A549 (cell line): ENCODE data around the gene NDUFAF5. TPM values are rescaled to one million over a fixed set of nuclear protein-coding genes. Genes with fewer than 3 reads are reported as not detected.

ENCODE experiments used
- ATAC-seq, 2 experiments: fragments of 200-7000 bp in 1 of 2; fragments of >200 bp in 1 of 2; cut with Nextera tagmentation in 1 of 2; cut with Tn5 transposase in 1 of 2; 3 replicates each; pipeline versions ENCODE4 v1.8.0 to v1.9.1; 2018 to 2020; ENCODE audit warnings: mild to moderate bottlenecking in 1 of 2, moderate library complexity in 1 of 2
- CTCF ChIA-PET: fragments of 300-600 bp; sonication (Branson Sonifier 250); formaldehyde crosslinking; extraction: SDS; loops from one replicate; lab custom pipeline; 2021; ENCODE audit warnings: antibody characterized with exemption, inconsistent platforms; lab: Yijun Ruan, JAX
- POLR2A ChIA-PET: fragments of 350-600 bp; formaldehyde crosslinking; extraction: SDS; loops from one replicate; lab custom pipeline; 2021; ENCODE audit warnings: antibody characterized with exemption, inconsistent platforms; lab: Yijun Ruan, JAX
- DNase-seq, 2 experiments: peaks; one replicate each; pipeline versions ENCODE4 v3.0.0 to v3.0.0-alpha.2; 2011 to 2016; ENCODE audit warnings: low read depth in 1 of 2, low spot score in 1 of 2
- FAIRE-seq: peaks from 2 replicates; lab custom pipeline; 2011; peaks lifted over from hg19 to GRCh38; lab: Jason Lieb, UNC
- H3K27ac ChIP-seq, 2 experiments: fragments of >200 bp; sonication (Bioruptor Twin); formaldehyde crosslinking; 3 replicates each; pipeline ENCODE4 v1.5.1; 2016 to 2017
- H3K4me1 ChIP-seq: fragments of >200 bp; sonication (Bioruptor Twin); formaldehyde crosslinking; 3 replicates; pipeline ENCODE4 v1.6.1; 2016
- H3K4me2 ChIP-seq: fragments of >200 bp; sonication (Bioruptor Twin); formaldehyde crosslinking; 3 replicates; pipeline ENCODE4 v1.6.1; 2016
- H3K4me3 ChIP-seq: fragments of >200 bp; sonication (Bioruptor Twin); formaldehyde crosslinking; 3 replicates; pipeline ENCODE4 v1.5.1; 2016
- H3K9me3 ChIP-seq: fragments of >200 bp; sonication (Bioruptor Twin); formaldehyde crosslinking; 3 replicates; pipeline ENCODE4 v1.6.1; 2016
- CHD2 ChIP-seq: fragments of 150-350 bp; IDR thresholded peaks from 2 replicates; pipeline ENCODE4 v1.6.1; 2014; ENCODE audit warnings: low read length; ENCODE audit not compliant: partially characterized antibody
- CHD4 ChIP-seq: fragments of 200-600 bp; sonication (generic); IDR thresholded peaks from 2 replicates; pipeline ENCODE4 v1.6.1; 2016; ENCODE audit warnings: antibody characterized with exemption, mild to moderate bottlenecking, borderline replicate concordance
- EHMT2 ChIP-seq: fragments of 200-600 bp; sonication (generic); IDR thresholded peaks from 2 replicates; pipeline ENCODE4 v1.6.1; 2016; ENCODE audit warnings: antibody characterized with exemption, low read depth, mild to moderate bottlenecking, moderate library complexity
- EP300 ChIP-seq, 2 experiments: fragments of >200 bp; sonication (Bioruptor Twin); formaldehyde crosslinking; IDR thresholded peaks; 2 replicates in 1 of 2; 3 replicates in 1 of 2; pipeline ENCODE4 v1.6.1; 2016 to 2017
- FOSL2 ChIP-seq, 2 experiments: fragments of 450-650 bp in 1 of 2; fragments of >200 bp in 1 of 2; sonication (Bioruptor Twin) in 1 of 2; formaldehyde crosslinking; IDR thresholded peaks; 2 replicates each; pipeline versions ENCODE4 v1.5.0 to v1.6.1; 2016 to 2020; ENCODE audit warnings: mild to moderate bottlenecking in 1 of 2, moderate library complexity in 1 of 2
- HDAC2 ChIP-seq: fragments of 200-600 bp; sonication (generic); IDR thresholded peaks from 2 replicates; pipeline ENCODE4 v1.6.1; 2016
- HOXA7 ChIP-seq: fragments of 250-450 bp; sonication (Bioruptor Pico); IDR thresholded peaks from 2 replicates; pipeline ENCODE4 v1.5.0; 2020; ENCODE audit warnings: mild to moderate bottlenecking, moderate library complexity
- HOXB13 ChIP-seq: fragments of 250-450 bp; sonication (Bioruptor Pico); IDR thresholded peaks from 2 replicates; pipeline ENCODE4 v1.5.0; 2020; ENCODE audit warnings: low read depth, mild to moderate bottlenecking, moderate library complexity
- HOXB5 ChIP-seq: fragments of 250-450 bp; sonication (Bioruptor Pico); IDR thresholded peaks from 2 replicates; pipeline ENCODE4 v1.5.0; 2020; ENCODE audit warnings: mild to moderate bottlenecking, moderate library complexity
- JUN ChIP-seq, 2 experiments: fragments of >200 bp; sonication (Bioruptor Twin); formaldehyde crosslinking; IDR thresholded peaks; 2 replicates in 1 of 2; 3 replicates in 1 of 2; pipeline ENCODE4 v1.6.1; 2016 to 2017
- JUNB ChIP-seq: fragments of >200 bp; sonication (Bioruptor Twin); formaldehyde crosslinking; IDR thresholded peaks from 2 replicates; pipeline ENCODE4 v1.6.1; 2016
- KDM1A ChIP-seq: fragments of 200-600 bp; sonication (generic); IDR thresholded peaks from 2 replicates; pipeline ENCODE4 v1.6.1; 2016; ENCODE audit warnings: low read depth, mild to moderate bottlenecking
- MAZ ChIP-seq: fragments of 150-350 bp; IDR thresholded peaks from 2 replicates; pipeline ENCODE4 v1.6.1; 2014; ENCODE audit warnings: antibody characterized with exemption, low read depth, low read length, borderline replicate concordance
- NFE2L2 ChIP-seq: fragments of 150-350 bp; conservative IDR thresholded peaks from 2 replicates; pipeline ENCODE4 v1.6.1; 2014; ENCODE audit warnings: low read length
- POLR2AphosphoS2 ChIP-seq: conservative IDR thresholded peaks from 2 replicates; pipeline ENCODE4 v1.6.1; 2012; ENCODE audit warnings: low read length, improper control_type of control experiment, inconsistent platforms
- RAD21 ChIP-seq, 2 experiments: fragments of >200 bp in 1 of 2; sonication (Bioruptor Twin) in 1 of 2; formaldehyde crosslinking in 1 of 2; IDR thresholded peaks in 1 of 2; conservative IDR thresholded peaks in 1 of 2; 2 replicates in 1 of 2; 3 replicates in 1 of 2; pipeline ENCODE4 v1.6.1; 2012 to 2018; ENCODE audit warnings: inconsistent platforms in 1 of 2
- RFX5 ChIP-seq: fragments of 450-650 bp; IDR thresholded peaks from 2 replicates; pipeline ENCODE4 v1.7.1; 2014; ENCODE audit warnings: antibody characterized with exemption, mild to moderate bottlenecking, moderate library complexity
- RNF2 ChIP-seq: fragments of 200-600 bp; sonication (generic); IDR thresholded peaks from 2 replicates; pipeline ENCODE4 v1.6.1; 2016; ENCODE audit warnings: low read depth, mild to moderate bottlenecking, antibody characterized with exemption, moderate library complexity, borderline replicate concordance
- SREBF2 ChIP-seq: fragments of 450-650 bp; IDR thresholded peaks from 2 replicates; pipeline ENCODE4 v1.6.1; 2014; ENCODE audit warnings: mild to moderate bottlenecking, moderate library complexity
- ZFP36 ChIP-seq: fragments of 450-650 bp; IDR thresholded peaks from 2 replicates; pipeline ENCODE4 v1.6.1; 2014; ENCODE audit warnings: borderline replicate concordance; ENCODE audit not compliant: partially characterized antibody
- ZNF302 ChIP-seq: fragments of 250-450 bp; sonication (Bioruptor Pico); IDR thresholded peaks from 2 replicates; pipeline ENCODE4 v1.9.0; 2021; ENCODE audit warnings: inconsistent platforms, mild to moderate bottlenecking, moderate library complexity
- WGBS: methylation state at CpG from one replicate; pipeline ENCODE4 v1.1.6; 2017; ENCODE audit errors: missing lambda C conversion rate; 5-methylcytosine and 5-hydroxymethylcytosine counted together
- polyA plus RNA-seq, 4 experiments: library from polyadenylated mRNA; depleted of rRNA in 3 of 4; stranded (reverse); fragments of >200 nt; fragmentation: RNase III in 1 of 4; extraction: RNeasy Plus Mini Kit Qiagen cat#74134 plus additional on column Dnase treatment in 1 of 4; gene quantifications; 2 replicates in 3 of 4; 3 replicates in 1 of 4; pipeline ENCODE4 v1.2.3, GENCODE V29; 2011 to 2017
- TF ChIP-seq, protein P1 (sequence below): fragments of >200 bp; sonication (Bioruptor Twin); formaldehyde crosslinking; IDR thresholded peaks from 3 replicates; pipeline ENCODE4 v1.5.1; 2016
- TF ChIP-seq, protein P2 (sequence below): fragments of >200 bp; sonication (Bioruptor Twin); formaldehyde crosslinking; IDR thresholded peaks from 3 replicates; pipeline ENCODE4 v1.6.1; 2016
- TF ChIP-seq, protein P3 (sequence below): fragments of 250-450 bp; sonication (Bioruptor Pico); IDR thresholded peaks from 2 replicates; pipeline ENCODE4 v1.5.0; 2020; ENCODE audit warnings: low read depth, mild to moderate bottlenecking, moderate library complexity
- TF ChIP-seq, protein P4 (sequence below): IDR thresholded peaks from 2 replicates; pipeline ENCODE4 v1.6.1; 2012

Gene NDUFAF5
- polyA plus RNA-seq, 2 of the 4 experiments (the other 2 are of a cell fraction), result 29.2 to 53.5 TPM

DNA sequence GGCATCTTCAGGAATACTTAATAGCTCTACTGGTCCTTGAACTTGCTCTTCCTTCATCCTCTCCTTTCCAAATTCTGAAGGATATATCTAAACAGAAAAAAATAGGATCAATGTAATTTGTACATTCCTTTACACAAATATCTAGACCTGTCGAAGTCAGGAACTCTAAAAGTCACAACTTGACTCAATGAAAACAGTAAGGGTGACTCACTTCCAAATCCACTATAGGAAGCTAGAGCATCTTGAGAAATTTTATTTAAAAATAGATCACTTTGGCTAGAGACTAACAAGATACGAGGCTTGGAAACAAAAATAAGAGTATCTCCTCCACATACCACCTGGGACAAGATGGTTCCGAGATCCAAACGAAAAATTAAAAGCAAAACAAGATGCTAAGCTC is 12.3 kb upstream of the NDUFAF5 start:
- WGBS, result 60% methylated on average over 4 of the region's 4 CpGs
- TF ChIP-seq, protein P1, sequence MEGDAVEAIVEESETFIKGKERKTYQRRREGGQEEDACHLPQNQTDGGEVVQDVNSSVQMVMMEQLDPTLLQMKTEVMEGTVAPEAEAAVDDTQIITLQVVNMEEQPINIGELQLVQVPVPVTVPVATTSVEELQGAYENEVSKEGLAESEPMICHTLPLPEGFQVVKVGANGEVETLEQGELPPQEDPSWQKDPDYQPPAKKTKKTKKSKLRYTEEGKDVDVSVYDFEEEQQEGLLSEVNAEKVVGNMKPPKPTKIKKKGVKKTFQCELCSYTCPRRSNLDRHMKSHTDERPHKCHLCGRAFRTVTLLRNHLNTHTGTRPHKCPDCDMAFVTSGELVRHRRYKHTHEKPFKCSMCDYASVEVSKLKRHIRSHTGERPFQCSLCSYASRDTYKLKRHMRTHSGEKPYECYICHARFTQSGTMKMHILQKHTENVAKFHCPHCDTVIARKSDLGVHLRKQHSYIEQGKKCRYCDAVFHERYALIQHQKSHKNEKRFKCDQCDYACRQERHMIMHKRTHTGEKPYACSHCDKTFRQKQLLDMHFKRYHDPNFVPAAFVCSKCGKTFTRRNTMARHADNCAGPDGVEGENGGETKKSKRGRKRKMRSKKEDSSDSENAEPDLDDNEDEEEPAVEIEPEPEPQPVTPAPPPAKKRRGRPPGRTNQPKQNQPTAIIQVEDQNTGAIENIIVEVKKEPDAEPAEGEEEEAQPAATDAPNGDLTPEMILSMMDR, result no peak
- TF ChIP-seq RNF2, result no peak
- TF ChIP-seq EP300 (IDR thresholded peaks at IDR 0.05), result no peak
- TF ChIP-seq CHD2, result no peak
- TF ChIP-seq RFX5, result no peak
- no peak for TF ChIP-seq JUNB
- TF ChIP-seq CHD4, result no peak
- TF ChIP-seq MAZ, result no peak
- no peak for TF ChIP-seq ZFP36
- Histone ChIP-seq H3K4me3 (no peak overlapping the region), H3K9me3 (no peaks in the 10 kb centered on the region), H3K4me1 (peaks cover 3% of the 10 kb centered on the region; the same call in 1 of the 3 replicates), H3K27ac (no peak overlapping the region), H3K4me2 (no peak overlapping the region)
- ATAC-seq (no peak), DNase-seq (no peak), FAIRE-seq (no peak)
- CTCF ChIA-PET, result interaction anchor here (0.6 to 3.4 kb wide), 27 partner anchors 9 to 847 kb away, joined by 3 to 25 read pairs (median 5); partner anchors contain the start of genes ESF1 and NDUFAF5
- POLR2A ChIA-PET, result interaction anchor here (1.4 kb wide), 1 partner anchor 12 kb away, joined by 5 read pairs; the partner anchor contains the start of genes ESF1 and NDUFAF5

DNA sequence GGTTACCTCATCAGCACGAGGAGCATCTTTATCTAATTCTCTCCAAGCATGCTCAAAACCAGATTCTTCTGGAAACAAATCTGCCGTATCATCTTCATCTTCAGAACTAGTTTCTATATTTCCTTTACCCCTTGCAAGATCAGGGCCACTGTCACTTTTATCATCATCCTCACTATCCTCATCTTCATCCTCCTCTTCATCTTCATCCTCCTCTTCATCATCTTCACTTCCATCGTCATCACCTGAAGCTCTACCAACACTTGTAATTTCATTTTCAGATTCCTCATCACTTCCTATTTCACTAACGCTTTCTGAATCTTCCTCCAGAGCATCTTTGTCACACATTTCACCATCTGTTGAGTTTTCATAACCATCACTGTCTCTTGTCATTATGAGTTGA is 9.0 kb upstream of the NDUFAF5 start:
- no peak overlapping the region for H3K4me2 ChIP-seq
- H3K4me1 ChIP-seq, result peaks cover 9% of the 10 kb centered on the region; the same call in 1 of the 3 replicates
- ATAC-seq (no peak), FAIRE-seq (peak; percentile 51), DNase-seq (no peak)
- WGBS, result 89% methylated on average over 4 of the region's 4 CpGs
- ChIA-PET CTCF (interaction anchor here (1.2 to 1.4 kb wide), 2 partner anchors 12 kb away, joined by 4 read pairs; no protein-coding TSS in a partner anchor), POLR2A (no interaction called here)
- H3K9me3 ChIP-seq, result no peaks in the 10 kb centered on the region
- H3K4me3 ChIP-seq, result no peak overlapping the region
- TF ChIP-seq NFE2L2 (no peak), MAZ (no peak), KDM1A (no peak), HOXA7 (CRISPR knock-in tag) (no peak), HOXB13 (CRISPR knock-in tag) (no peak), FOSL2 (IDR thresholded peaks at IDR 0.05) (no peak), FOSL2 (CRISPR knock-in tag; IDR thresholded peaks at IDR 0.05) (no peak), RFX5 (no peak), CHD2 (no peak), HOXB5 (no peak), HDAC2 (no peak), JUN (IDR thresholded peaks at IDR 0.05) (no peak), RAD21 (conservative IDR thresholded peaks at IDR 0.05 in 1 of 2, IDR thresholded peaks at IDR 0.05 in 1 of 2) (no peak), JUNB (no peak), EHMT2 (no peak), ZNF302 (no peak), SREBF2 (no peak), POLR2AphosphoS2 (no peak)
- TF ChIP-seq, protein P2, sequence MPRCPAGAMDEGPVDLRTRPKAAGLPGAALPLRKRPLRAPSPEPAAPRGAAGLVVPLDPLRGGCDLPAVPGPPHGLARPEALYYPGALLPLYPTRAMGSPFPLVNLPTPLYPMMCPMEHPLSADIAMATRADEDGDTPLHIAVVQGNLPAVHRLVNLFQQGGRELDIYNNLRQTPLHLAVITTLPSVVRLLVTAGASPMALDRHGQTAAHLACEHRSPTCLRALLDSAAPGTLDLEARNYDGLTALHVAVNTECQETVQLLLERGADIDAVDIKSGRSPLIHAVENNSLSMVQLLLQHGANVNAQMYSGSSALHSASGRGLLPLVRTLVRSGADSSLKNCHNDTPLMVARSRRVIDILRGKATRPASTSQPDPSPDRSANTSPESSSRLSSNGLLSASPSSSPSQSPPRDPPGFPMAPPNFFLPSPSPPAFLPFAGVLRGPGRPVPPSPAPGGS, result no peak
- TF ChIP-seq, protein P3, sequence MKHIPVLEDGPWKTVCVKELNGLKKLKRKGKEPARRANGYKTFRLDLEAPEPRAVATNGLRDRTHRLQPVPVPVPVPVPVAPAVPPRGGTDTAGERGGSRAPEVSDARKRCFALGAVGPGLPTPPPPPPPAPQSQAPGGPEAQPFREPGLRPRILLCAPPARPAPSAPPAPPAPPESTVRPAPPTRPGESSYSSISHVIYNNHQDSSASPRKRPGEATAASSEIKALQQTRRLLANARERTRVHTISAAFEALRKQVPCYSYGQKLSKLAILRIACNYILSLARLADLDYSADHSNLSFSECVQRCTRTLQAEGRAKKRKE (CRISPR knock-in tag), result no peak
- TF ChIP-seq, protein P4, sequence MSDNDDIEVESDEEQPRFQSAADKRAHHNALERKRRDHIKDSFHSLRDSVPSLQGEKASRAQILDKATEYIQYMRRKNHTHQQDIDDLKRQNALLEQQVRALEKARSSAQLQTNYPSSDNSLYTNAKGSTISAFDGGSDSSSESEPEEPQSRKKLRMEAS, result no peak
- H3K27ac ChIP-seq, result no peak overlapping the region
